HG02981 (cell line): Measurements from ENCODE around the gene RPL36AL.

Experiments used
- ATAC-seq: cut with Tn5 transposase; IDR thresholded peaks from one replicate; pipeline ENCODE4 v1.9.1; 2021; ENCODE audit warnings: mild to moderate bottlenecking, moderate library complexity; ENCODE audit not compliant: unreplicated experiment

Gene RPL36AL

DNA sequence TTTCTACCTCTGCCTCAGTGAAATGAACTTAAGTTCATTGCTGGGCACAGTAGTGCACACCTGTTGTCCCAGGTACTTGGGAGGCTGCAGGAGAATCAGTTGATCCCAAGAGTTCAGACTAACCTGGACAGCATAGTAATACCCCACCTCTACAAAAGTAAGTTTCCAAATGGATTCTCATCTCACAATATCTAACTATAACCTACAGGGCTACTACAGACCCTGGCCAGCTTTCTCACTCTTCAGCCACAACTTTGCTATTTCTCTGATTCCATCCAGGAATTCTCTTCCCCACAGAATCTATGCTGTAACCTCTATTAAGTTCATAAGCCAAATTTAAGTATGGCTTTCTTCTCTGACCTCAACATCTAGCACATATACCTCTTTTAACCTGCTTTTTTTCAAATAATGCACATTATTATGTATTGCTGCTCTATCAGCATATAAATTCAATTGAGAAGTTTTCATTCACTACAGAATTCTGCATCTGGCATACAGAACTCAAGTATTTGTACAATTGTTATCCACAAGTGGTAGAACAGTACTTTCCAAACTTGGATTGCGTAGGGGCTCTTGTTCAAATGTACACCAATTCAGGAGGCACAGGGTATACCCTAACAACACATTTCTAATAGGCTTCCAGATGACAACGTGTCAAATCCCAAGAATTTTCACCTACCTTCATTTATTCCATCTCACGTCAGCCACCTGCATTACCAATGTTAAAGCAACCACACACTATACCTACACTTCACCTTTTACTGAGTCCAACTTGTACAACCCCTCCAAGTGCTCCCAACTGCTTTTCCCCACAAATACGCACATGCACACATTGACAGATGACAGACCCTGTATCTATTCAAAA is 38.1 kb downstream of the RPL36AL start:
- ATAC-seq = no peak

DNA sequence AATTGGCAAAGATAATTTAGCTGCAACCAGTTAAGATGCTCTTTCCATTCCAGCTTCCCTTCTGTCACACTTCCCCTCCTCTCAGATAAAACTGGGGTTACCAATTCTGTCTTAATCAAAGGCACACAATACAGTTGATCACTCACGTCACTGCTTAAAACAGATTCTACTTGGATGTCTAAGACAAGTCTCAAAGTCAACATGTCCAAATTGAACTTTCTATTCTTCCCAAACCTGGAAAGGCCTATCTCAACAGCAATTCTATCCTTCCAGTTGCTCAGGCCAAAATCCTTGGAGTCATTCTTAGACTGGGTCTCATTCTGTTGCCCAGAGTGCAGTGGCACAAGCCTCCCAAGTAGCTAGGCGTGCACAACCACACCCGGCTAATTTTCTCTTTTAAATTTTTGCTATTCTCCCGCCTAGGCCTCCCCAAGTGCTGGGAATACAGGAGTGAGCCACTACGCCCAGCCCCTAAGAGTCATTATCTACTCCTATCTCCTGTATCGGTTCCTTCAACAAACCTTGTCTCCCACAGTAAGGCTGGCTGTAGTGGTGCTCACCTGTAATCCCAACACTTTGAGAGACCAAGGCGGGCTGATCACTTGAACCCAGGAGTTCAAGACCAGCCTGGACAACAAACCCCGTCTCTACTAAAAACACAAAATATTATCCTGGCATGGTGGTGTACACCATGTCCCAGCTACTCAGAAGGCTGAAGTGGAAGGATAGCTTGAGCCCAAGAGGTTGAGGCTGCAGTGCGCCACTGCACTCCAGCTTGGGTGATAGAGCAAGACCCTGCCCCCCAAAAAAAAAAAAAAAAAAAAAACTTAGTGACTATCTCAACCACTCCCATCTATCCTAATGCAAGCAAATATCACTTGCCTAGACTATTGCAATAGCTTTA is 39.0 kb downstream of the RPL36AL start:
- ATAC-seq = no peak

DNA sequence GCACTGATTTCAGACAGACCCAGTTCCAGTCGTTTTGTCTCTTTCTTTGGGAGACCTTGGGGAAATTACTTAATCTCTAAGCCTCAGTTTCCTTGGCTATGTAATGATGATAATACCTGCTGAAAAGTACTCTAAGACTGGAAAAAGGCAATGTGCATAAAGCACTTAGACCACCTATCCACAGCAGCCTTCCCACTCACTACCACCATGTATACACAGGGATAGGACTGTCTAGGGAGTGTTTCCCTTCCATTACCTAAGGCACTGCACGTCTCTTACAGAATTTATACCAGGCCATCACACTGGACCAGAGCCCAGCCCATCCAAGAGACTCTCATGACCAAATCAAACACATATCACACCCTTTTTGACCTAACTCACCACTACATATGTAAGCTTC is 40.6 kb downstream of the RPL36AL start:
- no peak for ATAC-seq

DNA sequence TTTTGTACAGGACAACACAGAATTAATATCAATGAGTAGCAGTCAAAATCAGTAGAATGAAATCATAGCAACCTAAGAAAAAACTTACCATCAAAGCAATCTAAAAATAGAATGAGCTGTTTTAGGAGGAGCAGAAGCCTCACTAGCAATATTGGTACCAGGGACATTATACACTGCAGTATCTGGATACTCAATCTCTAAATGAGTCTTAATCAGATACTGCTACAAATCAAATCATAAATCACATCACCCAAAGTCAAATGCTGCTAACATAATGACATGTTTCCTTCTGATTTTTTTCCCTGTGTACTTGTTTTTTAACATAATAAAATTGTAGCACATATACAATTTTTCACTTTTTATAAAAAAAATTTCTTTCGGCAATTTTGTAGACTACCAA is 42.3 kb downstream of the RPL36AL start:
- no peak for ATAC-seq

DNA sequence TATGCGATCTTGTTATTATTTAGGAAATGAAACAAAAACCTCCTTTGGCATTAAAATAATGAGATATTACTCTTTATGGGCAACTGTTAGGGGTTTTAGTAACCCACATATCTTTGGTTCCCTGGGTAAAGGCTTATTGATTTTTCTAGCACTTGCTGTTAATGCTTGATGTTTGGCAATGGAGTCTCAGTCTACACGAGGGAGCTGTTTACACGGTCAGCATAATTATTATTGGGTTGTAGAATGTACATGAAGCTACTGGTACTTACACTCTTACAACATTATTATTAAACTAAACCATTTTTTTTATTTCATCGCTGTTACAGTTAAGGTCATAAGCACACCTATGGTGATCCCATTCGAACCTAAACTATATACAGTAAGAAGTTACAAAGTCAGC is 46.4 kb downstream of the RPL36AL start:
- no peak for ATAC-seq

DNA sequence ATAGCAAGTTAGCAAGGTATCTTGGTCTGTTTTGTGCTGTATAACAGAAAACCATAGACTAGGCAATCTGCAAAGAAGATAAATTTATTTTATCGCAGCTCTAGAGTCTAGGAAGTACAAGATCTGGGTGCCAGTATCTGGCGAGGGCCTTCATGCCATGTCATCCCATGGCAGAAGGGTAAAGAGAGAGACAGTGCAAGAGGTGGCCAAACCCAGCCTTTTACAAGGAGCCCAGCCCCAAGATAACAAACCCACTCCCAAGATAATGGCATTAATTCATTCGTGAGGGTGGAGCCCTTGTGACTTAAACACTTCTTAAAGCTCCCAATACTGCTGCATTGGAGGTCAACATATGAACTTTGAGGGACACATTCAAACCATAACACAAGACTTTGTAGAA is 51.1 kb downstream of the RPL36AL start:
- ATAC-seq = no peak
